ENCODE data around the gene SDC4. TPM values are rescaled to one million over a fixed set of nuclear protein-coding genes. Genes with fewer than 3 reads are reported as not detected.

SDC4 gene
- total RNA-seq, 1 donor from 2014 or later, result 48.8 TPM

DNA sequence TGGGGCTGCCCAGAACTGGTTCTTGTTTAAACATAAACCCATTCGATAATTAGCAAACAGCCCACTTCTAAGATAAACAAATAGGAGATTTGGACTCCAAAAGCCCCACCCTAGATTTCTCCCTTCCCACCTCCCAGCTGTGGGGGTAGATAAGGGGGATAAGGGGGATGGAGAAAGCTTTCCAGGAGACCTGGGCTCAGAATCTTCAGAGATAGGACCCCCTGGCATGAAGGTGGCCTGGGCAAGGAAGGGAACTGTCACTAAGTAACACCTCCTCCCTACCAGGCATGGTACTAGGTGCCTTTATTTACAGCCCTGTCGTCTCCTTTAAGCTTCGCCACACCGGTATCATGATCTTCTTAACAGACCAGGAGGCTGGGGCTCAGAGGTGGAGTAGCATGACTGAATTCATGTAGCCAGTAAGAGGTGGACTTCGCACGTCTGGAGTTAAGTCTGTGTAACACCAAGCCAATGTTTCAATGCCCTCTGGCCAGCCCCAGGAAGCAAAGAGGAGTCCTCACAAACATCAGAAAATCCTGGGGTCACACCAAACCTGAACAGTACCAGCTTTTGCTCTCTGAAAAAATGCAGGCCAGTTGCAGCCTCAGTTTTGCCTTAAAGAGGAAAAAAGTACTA is 4.6 kb downstream of the SDC4 start:
- no peak for DNase-seq

DNA sequence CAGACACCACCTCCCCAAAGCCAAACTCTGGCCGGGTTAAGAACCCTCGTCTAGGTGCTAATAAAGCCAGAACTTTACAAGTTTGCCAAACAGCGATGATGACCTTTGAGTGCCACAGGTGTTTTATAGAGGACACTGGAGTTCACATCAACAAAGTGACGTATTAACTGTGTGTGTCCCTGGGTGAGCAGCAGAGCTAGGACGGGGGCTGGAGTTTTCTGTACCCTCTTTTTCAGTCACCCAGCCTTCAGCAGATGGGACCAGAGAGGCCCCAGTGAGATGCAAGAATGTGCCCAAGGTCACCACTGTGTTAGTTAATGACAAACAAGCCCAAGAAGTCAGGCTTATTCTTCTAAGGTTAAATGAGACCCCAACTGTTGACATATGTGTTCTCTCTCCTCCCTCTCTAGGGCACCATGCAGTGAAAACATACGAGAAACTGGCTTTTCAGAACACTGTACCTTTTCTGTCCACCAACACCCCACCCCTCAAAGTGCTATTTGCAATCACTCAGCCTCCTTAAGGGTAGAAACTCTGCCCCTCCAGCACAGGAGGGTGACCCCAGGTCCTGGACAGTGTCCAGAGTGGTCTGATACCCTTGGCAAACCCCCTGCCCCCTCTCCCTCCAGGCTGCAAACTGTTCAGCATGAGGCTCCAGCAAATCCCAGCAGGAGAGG is 5.2 kb downstream of the SDC4 start:
- no peak for DNase-seq

DNA sequence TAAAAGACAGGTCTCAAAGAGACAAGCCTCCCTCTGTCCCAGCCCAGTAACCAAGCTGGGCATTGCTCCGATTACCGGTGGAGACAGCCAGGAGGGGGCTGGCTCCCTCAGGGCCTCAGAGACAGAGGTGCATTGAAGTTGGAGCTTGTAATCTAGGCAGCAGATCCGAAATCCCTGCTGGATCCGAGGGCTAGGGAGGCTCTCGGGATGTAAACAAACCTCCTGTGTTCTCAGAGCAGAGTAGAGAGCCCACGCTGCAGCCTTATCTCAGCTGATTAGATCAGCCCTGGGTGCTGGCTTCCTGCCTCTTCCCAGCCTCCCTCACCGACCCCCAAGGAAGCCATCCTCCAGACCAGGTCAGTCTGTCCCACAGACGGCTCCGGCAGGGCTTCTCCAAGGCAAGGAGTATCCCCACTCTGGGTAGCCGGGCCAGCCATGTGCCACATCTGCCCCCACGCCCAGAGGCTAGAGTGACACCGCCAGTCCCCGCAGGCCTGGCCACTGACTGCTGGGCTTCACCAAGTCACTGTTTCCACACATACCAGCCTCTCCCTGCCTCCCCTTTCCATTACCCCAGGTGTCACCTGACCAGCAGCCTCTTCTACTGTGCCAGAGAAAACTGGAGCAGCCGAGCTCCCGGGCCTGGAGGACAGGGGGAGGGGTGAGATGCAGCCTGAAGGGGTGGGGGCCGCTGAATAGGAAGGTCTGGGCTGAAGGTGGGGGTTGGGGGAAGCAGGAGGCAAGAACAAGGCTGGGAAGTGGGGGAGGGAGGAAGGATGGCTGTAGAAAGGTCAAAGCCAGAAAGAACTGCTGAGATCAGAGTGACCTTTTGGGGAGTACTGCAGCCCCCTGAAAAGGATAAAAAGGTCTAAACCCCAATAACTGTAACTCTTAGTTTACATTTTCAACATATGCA is 6.0 kb downstream of the SDC4 start:
- DNase-seq, result no peak

DNA sequence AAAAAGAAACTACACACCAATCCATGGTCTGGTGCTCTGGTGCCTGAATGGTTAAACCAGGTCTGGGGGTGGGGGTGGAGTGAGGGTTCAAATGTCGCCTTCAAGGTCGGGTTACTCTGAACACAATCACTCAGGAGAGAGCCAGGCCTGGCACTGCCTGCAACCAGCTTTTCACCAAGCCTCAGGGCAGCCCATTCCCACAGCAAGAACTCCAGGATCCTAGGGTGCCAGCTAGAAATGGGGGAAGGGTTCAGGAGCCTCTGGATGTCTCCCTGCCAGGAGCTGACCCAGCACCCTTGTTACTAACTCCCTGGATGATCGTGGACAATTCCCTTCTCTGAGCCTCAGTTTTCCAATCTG is 6.7 kb downstream of the SDC4 start:
- no peak for DNase-seq

DNA sequence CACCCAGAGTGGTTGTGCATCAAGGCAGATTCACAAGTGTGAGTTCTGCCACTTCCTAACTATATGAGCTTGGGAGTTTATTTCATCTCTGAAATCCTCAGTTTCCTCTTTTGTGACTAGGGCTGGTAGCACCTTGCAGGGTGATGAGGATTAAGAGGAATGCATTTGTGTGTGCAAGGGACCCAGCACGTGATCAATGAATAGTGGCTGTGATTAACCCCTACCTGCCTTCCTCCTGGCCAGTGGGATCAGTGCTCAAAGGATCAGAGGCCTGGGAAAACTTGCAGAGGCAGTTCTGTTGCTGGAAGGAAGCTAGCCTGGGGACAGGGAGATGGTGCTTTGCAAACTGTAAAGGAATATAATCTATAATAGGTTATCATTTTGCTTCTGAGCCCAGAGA is 7.3 kb downstream of the SDC4 start:
- DNase-seq, result no peak

DNA sequence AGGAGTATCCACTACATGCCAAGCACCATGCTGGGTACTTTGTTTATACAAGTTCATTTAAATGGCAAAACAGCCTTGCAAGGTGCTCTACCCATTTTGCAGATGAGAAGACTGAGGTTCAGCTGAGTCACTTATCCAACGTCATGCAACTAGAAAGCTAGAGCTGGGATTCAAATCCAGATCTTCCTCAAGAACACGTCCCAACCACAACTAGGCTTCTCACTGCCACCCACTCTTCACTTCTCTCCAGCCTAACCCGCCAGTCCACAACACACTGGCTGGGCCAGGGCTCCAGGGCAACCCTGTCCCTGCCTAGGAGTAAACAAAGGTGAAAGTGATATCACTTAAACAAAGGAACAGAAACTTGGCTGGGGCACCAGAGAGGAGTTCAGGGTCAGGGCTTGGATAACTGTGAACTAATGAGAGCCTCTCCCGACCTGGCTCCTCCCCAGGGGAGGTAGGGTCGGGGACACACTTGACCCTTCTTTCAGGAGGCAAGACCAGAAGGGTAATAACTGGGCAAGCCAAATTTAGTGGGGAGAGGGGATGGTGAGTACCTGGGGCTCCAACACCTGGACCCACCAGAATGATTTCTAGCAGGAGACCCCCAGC is 7.9 kb downstream of the SDC4 start:
- no peak for DNase-seq

DNA sequence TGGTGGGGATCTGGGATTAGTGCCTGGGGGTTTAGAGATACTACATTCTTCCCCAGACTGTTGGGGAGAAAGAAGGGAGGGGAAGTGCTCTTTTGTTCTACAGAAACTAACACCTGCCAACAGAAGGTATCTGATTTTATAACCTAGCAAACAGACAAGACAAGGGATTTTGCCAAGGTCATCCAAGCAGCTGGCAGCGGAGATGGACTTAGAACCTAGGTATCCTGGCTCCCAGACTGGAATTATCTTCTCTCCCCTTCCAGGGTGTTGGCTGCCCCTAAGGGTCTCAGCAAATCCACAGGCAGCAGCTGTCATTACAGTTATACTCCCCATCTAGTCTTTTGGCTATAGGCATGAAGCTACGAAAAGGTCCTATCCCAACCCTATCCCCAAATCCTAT is 8.4 kb downstream of the SDC4 start:
- DNase-seq, result no peak

DNA sequence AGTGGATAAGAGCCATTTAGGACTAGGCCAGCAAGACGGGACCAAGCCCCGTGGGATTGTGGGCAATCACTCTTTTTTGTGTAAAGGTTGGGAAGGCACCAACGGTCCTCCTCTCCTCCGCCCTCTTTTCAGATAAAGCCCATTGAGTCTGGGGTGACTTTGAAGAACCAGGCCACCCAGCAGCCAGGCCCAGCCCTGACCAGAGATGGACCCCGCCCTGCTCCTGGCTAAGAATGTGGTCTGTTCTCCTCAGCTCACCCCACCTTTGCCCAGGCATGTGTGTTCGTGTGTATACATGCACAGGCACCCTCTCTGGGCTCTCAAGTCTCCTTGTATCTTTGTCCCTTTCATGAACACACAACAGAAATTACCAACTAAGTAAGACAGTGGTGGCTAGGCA is 9.1 kb downstream of the SDC4 start:
- DNase-seq, result no peak

DNA sequence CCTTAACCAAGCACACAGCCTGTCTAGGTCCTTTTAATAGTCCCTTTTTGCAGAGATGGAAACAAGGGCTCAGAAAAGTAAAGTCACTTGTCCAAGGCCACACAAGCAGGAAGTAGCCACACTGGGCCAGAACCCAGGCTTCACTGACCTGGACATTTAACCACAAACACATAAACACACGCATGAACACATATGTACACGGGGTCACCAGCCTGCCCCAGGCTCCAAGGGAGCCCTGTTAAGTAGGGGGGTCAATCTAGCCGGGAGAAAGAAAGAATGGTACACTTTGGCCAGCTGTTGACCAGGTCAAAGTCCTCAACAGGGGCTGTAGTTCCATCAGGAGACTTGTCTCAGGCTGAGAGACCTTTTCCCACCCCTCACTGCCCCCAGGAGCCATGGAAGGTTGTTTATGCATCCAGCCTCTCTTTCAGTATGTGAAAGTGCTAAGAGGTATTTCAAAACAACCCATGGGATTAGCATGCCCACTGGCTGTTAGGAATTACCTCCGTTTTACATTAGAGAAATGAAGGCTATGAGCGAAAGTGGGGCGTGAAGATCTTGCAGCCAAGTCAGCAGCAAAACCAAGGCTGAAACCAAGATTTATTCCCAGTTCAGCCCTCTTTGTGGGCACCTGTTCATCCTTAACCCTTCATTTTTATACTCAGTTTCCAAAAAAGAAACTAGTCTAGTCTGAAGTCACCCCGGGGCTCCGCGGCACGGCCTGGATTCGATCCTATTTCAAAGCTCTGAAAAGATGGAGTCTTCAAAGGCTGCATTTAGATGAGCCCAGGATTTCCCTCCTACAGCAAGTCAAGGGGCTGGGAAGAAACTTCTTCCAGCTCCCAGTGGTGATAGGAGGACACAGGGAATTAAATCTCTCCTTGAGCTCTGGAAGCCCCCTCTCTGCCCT is 9.8 kb downstream of the SDC4 start:
- no peak for DNase-seq

DNA sequence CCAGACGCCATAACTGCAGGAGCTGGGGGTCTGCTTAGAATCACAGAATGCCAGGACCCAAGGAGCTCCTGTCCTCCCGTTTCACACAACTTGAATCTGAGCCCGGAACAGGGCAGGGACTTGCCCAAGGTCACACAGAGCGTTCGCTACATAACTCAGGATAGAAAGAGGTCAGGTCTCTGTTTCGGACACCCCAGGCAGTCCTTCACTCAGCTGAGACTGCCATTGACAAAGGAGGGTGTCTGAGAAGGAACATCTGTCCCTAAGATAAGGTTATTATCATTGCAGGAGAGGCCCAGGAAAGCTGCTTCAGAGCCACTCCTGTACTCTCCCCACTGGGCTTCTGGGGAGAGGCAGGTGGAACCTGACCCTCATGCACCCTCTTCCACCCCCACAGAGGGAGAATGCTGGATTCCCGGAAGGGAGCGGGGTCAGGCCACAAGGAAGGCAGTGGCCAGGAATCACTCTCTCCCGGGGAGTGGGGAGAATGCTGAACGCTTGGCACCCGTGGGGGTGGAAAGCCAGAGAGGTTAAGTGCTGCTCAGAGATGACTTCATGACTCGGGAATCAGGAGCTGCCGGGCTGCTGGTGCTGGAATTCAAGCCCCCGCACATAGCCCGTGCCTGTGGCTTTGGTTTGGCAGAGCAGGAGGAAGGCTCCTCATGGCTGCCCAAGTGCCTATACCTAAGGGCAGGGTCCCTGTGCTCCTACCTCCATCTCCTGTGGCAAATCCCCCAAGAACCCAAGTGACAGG is 10.7 kb downstream of the SDC4 start:
- DNase-seq, result no peak

DNA sequence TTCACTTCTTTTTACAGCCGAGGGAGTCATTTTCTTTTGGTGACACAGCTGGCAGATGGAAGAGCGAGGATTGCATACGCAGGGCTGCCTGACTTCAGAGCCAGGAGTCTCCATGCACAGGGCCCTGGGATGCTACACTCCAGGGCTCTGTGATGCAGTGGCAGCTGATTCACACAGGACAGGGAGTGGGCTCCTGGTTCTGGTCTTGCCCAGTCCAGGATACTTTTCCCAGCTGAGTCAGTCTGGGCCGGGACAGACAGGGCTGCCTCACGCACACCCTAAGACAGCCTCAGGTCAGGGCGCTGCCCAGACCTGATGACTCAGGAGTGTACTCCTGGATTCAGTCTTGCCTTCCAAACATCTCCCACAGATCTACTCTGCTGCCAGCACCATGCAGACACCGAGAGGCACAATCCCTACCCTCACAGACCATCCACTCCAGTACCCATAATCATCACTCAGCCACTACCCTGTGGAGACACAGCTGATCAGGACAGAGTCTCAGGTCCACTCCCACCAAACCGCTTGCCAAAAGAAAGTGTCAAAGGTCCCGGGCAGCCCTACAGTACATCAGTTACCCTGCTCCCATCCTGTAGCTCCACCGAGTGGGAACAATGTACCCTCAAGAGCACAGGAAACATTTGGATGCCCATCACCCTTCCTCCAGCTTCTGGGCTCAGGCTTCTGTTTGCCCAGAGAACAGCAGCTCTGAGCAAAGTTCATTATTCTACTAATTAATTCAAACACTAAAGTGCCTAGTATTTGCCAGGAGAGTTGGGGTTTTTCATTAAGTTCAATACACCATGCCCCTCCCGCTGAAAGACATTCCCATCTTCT is 11.5 kb downstream of the SDC4 start:
- no peak for DNase-seq

DNA sequence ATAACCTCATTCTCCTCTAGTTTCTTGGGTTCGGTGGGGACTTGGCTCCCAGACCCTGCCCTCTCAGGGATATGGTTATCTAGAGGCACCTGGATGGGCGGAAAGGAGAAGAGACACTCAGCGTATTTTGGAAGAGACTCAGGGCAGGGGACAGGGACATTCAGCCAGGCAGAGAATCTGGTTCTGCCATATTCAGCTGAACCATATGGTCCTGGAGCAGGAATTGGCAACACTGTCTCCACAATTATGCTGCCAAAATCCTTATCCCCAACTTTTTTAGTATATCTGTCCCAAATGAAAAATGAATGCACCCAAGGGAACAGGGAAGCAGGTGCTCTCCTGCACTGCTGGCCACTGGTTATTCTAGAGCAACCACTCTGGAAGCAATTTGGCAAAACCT is 17.7 kb downstream of the SDC4 start:
- DNase-seq, result no peak

DNA sequence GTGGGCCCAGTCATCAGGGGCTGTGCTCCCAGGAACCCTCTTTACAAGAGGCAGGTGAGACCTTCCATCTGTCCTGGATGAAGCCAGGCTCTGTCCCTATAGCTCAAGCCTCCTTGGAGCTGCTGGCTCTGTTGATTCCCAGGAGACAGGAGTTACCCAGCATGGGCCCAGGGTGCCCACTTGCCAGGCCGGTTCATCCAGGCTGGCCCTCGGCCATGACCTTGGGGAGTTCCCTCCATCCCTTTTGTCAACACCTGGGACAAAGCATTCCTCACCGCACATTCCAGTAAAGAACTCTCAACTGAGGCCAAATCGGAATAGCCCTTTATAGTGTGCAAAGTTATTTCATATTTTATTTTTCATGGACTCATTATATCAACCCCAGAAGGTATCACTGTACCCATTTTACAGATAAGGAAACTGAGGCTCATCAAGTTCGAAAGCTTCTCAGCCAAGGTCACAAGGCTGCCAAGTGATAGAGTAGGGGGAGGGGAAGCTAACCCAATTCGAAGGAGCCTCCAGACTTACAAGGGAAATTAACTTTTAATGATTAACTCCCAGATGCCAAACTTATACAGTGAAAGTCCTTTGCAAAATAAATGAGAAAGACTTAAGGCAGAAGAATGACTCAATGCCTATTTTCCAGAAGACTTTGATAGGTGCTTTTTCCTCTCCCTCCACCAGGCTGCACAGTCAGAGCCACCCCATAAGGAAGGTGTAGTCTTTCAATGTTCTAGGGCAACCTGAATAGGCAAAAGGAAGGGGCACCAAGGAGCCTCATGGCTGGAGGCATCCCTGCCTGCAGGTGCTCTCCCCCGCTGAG is 18.5 kb downstream of the SDC4 start:
- DNase-seq, result no peak

DNA sequence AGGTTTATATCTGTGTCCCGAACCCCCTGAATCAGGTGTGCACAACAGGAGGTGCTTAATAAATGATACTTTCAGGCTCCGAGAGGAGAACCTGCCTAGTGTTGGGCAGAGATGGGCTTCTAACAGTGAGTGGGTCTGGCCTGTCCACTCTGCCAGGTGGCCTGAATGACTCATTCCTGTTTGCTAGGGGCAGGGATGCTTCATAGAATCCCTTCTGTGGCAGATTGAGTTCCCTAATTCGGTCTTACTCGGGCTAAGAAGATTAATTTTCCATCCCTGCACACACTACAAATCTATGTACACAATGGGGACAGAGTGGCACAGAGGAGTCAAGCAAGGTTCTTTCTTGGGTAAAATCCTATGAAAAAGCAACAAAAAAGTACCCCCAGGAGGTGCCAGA is 19.8 kb downstream of the SDC4 start:
- no peak for DNase-seq

DNA sequence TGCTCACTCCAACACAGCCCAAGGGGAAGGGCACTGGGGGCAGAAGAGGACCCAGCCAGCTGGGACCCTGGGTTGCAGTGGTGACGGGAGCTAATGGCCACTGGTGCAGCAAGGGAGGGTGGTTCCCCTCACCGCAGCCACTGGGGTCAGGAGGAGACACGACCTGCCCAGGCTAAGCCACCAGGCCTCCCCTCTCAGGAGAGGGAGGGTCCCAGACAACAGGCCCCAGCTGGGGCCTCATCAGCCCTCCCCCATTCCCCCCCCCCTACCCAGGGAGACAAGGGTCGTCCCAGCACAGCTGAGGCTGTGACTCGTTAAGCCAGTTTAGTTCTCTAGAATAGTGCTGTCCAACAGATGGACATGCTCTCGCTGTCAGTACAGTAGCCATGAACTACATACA is 22.9 kb downstream of the SDC4 start:
- DNase-seq, result no peak

DNA sequence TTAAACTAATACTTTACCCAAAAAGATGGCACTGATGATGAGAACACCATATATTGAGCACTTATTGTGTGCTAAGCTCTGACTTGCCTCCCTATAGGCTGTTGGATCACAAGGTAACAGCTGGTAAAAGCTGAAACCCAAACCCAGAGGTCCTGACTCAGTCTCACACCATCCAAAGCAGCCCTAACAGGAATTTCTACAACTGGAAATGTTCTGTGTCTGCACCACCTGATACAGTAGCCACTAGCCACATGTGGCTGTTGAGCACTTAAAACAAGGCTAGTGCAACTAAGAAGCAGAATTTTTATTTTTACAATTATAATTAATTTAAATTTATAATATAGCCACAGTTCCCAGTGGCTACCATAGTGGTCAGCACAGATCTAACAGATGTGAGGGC is 24.5 kb downstream of the SDC4 start:
- DNase-seq, result no peak

DNA sequence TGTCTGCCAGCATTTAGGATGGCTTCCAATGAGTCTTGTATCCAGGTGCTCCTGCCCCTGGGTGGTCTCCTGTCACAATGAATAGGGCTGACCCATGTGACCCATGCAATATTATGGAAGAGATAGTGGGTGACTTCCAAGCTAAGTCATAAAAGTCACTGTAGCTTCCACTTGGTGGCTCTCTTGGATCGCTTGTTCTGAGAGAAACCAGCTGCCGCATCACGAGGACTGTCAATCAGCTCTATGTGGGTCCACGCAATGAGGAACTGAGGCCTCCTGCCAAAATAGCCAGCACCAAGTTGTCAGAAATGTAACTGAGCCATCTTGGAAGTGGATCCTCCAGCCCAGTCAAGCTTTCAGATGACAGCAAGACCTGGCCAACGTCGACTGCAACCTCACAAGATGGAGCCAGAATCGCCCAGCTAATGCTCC is 25.3 kb downstream of the SDC4 start:
- DNase-seq, result no peak

DNA sequence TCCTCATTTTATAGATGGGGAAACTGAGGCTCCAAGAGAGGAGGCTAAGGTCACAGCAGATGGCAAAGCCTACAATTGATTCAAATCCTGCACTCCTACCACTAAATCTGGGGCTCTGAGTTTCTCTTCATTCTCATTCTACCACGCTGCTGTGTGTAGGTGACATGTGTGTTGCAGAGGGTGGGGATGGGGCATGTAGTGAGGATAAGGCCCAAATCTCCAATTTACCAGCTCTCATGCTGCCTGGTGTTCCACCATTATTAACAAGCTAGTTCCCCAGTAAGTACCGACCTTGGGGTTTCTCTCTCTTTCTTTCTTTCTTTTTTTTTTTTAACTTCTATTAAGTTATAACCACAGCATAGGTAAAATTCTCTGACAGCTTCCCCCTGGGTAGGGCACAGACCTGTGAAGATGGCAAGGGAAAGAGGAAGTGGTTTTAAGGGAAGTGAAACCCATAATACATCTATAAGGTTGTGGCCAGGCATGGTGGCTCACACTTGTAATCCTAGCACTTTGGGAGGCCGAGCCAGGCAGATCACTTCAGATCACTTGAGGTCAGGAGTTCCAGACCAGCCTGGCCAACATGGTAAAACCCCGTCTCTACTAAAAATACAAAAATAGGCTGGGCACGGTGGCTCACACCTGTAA is 27.2 kb downstream of the SDC4 start:
- no peak for DNase-seq

DNA sequence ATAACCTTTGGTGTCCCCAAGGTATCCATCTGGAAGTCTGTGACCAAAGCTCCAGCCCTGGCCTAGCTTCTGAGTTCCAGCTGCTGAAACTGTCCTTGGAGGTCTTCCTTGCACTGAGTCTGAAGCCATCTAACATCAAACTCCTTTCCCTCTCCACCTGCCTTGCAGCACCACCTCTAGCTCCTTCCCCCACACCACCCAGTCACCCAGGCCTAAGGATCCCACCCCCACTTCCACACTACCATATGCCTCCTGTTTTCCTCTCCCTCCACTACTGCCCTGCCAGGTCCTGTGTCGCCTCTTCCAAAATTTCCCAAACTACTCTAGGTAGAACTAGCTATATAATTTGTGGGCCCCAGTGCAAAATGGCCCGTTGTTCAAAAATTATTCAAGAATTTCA is 29.3 kb downstream of the SDC4 start:
- no peak for DNase-seq
